Measurements from ENCODE around the gene GABRR3. TPM values are rescaled to one million over a fixed set of nuclear protein-coding genes. Genes with fewer than 3 reads are reported as not detected.
A peak's percentile ranks its signal among the peaks of the same experiment; 100 is the strongest.

The GABRR3 gene
- total and polyA plus RNA-seq, 2 experiments from 2014 or later = not detected

GRCh38 chr3:97952280-97952679, 82.8 kb downstream of the GABRR3 start:
- no peak overlapping the region for H3K27ac ChIP-seq
- H3K36me3 ChIP-seq = peaks cover 3% of the 10 kb centered on the region
- peak in 1 of 2 donors; percentile 78 for DNase-seq (ENCODE audit: low read depth in 1 of 2, low spot score in 1 of 2)
- no peak overlapping the region for H3K4me3 ChIP-seq
- TF ChIP-seq CTCF (IDR thresholded peaks at IDR 0.05; ENCODE audit: low read depth, low read length) = no peak
- H3K4me1 ChIP-seq (ENCODE audit: low read depth) = no peaks in the 10 kb centered on the region
- H3K9me3 ChIP-seq (ENCODE audit: low read depth) = no peaks in the 10 kb centered on the region
- no peaks in the 10 kb centered on the region for H3K27me3 ChIP-seq

- no peak for DNase-seq (ENCODE audit: low read depth in 1 of 2, low spot score in 1 of 2)
- no peak for TF ChIP-seq CTCF (IDR thresholded peaks at IDR 0.05; ENCODE audit: low read depth, low read length)
- peaks cover 14% of the 10 kb centered on the region for H3K36me3 ChIP-seq
- H3K4me1 ChIP-seq (ENCODE audit: low read depth) = no peaks in the 10 kb centered on the region
- H3K27ac ChIP-seq = no peak overlapping the region
- H3K27me3 ChIP-seq = no peaks in the 10 kb centered on the region
- no peak overlapping the region for H3K4me3 ChIP-seq
- H3K9me3 ChIP-seq (ENCODE audit: low read depth) = no peaks in the 10 kb centered on the region
Measured at GRCh38 chr3:97950360-97950759, 84.8 kb downstream of the GABRR3 start.

GRCh38 chr3:97949743-97950142, 85.4 kb downstream of the GABRR3 start:
- no peak for TF ChIP-seq CTCF (IDR thresholded peaks at IDR 0.05; ENCODE audit: low read depth, low read length)
- H3K36me3 ChIP-seq = peaks cover 20% of the 10 kb centered on the region
- no peaks in the 10 kb centered on the region for H3K4me1 ChIP-seq (ENCODE audit: low read depth)
- H3K9me3 ChIP-seq (ENCODE audit: low read depth) = no peaks in the 10 kb centered on the region
- H3K27me3 ChIP-seq = no peaks in the 10 kb centered on the region
- no peak overlapping the region for H3K27ac ChIP-seq
- H3K4me3 ChIP-seq = no peak overlapping the region
- DNase-seq (ENCODE audit: low read depth in 1 of 2, low spot score in 1 of 2) = no peak

GRCh38 chr3:97949110-97949485, 86.0 kb downstream of the GABRR3 start:
- H3K4me1 ChIP-seq (ENCODE audit: low read depth) = no peaks in the 10 kb centered on the region
- no peaks in the 10 kb centered on the region for H3K9me3 ChIP-seq (ENCODE audit: low read depth)
- H3K36me3 ChIP-seq = peaks cover 25% of the 10 kb centered on the region
- H3K27me3 ChIP-seq = no peaks in the 10 kb centered on the region
- H3K27ac ChIP-seq = no peak overlapping the region
- DNase-seq (ENCODE audit: low read depth in 1 of 2, low spot score in 1 of 2) = no peak
- no peak for TF ChIP-seq CTCF (IDR thresholded peaks at IDR 0.05; ENCODE audit: low read depth, low read length)
- no peak overlapping the region for H3K4me3 ChIP-seq

GRCh38 chr3:97948351-97949109, 86.6 kb downstream of the GABRR3 start:
- Histone ChIP-seq H3K4me3 (no peak overlapping the region), H3K27ac (no peak overlapping the region), H3K9me3 (ENCODE audit: low read depth) (no peaks in the 10 kb centered on the region), H3K27me3 (no peaks in the 10 kb centered on the region), H3K36me3 (peaks cover 31% of the 10 kb centered on the region), H3K4me1 (ENCODE audit: low read depth) (no peaks in the 10 kb centered on the region)
- peak in 1 of 2 donors; percentile 62 for DNase-seq (ENCODE audit: low read depth in 1 of 2, low spot score in 1 of 2)
- TF ChIP-seq CTCF (IDR thresholded peaks at IDR 0.05; ENCODE audit: low read depth, low read length) = no peak
